Left ventricle myocardium inferior (tissue), 1 donor: ENCODE measurements around the gene GTF3C1. TPM values are rescaled to one million over a fixed set of nuclear protein-coding genes. Genes with fewer than 3 reads are reported as not detected.

Experiments
- DNase-seq: peaks from one replicate; pipeline ENCODE4 v3.0.0-alpha.2; 2020
- H3K27ac ChIP-seq: fragments of 200-600 bp; replicated peaks from 2 replicates; pipeline ENCODE4 v1.8.0; 2021
- H3K27me3 ChIP-seq: fragments of 200-600 bp; 2 replicates; pipeline ENCODE4 v1.8.0; 2021; ENCODE audit warnings: low read depth
- H3K36me3 ChIP-seq: fragments of 200-600 bp; 2 replicates; pipeline ENCODE4 v1.8.0; 2021
- H3K4me1 ChIP-seq: fragments of 200-600 bp; 2 replicates; pipeline ENCODE4 v1.8.0; 2021
- H3K4me3 ChIP-seq: fragments of 200-600 bp; 2 replicates; pipeline ENCODE4 v1.8.0; 2021; ENCODE audit warnings: mild to moderate bottlenecking, moderate library complexity
- H3K9me3 ChIP-seq: fragments of 200-600 bp; replicated peaks from 2 replicates; pipeline ENCODE4 v1.8.0; 2021
- CTCF ChIP-seq: fragments of 200-600 bp; IDR thresholded peaks from 2 replicates; pipeline ENCODE4 v1.8.0; 2021; ENCODE audit warnings: antibody characterized with exemption, mild to moderate bottlenecking, borderline replicate concordance
- intact Hi-C: fragments of 100-400 bp; cut with micrococcal nuclease; formaldehyde crosslinking; loops from one replicate; pipeline ENCODE4 v1.11.0; 2022
- total RNA-seq: library from RNA; stranded (reverse); fragmentation: NEBNext Ultra II Directional; extraction: Animal tissue kit (Norgen Biotek cat#: 25700); gene quantifications from one replicate; pipeline ENCODE4 v1.2.1, GENCODE V29; 2021
- donor health status: DM: no; HTN: yes; CAD: no; lungs with severe emphysema.

Gene GTF3C1
- total RNA-seq, 1 donor from 2014 or later: 46.9 TPM

- peaks cover 20% of the 10 kb centered on the region for H3K9me3 ChIP-seq
- no peak for DNase-seq
- TF ChIP-seq CTCF: no peak
- no peaks in the 10 kb centered on the region for H3K36me3 ChIP-seq
- peaks cover 63% of the 10 kb centered on the region for H3K27me3 ChIP-seq
- no peak overlapping the region for H3K4me3 ChIP-seq
- no peak overlapping the region for H3K27ac ChIP-seq
- intact Hi-C loops: no loop called here
- H3K4me1 ChIP-seq: peaks cover 8% of the 10 kb centered on the region
These were observed 104.1 kb downstream of the GTF3C1 start for GRCh38 chr16:27445502-27446175.

DNA sequence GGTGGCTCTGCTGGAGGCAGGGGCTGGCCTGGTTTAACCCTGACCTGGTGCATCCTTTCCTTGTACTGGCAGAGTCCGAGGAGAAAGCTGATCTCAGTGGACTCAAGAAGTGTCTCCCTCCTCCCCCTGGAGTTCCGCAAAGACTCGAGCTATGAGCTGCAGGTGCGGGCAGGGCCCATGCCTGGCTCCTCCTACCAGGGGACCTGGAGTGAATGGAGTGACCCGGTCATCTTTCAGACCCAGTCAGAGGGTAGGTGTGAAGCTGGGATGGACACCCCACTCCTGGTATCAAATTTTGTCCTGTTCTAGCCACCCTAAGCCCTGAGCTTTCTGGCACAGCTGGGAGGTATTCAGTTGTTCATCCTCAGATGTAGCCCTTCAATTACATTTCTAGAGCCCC, 105.2 kb downstream of the GTF3C1 start:
- peaks cover 51% of the 10 kb centered on the region for H3K27me3 ChIP-seq
- peaks cover 20% of the 10 kb centered on the region for H3K9me3 ChIP-seq
- DNase-seq: no peak
- no peak for TF ChIP-seq CTCF
- no peaks in the 10 kb centered on the region for H3K4me1 ChIP-seq
- intact Hi-C loops: no loop called here
- no peak overlapping the region for H3K27ac ChIP-seq
- no peak overlapping the region for H3K4me3 ChIP-seq
- H3K36me3 ChIP-seq: no peaks in the 10 kb centered on the region

DNA sequence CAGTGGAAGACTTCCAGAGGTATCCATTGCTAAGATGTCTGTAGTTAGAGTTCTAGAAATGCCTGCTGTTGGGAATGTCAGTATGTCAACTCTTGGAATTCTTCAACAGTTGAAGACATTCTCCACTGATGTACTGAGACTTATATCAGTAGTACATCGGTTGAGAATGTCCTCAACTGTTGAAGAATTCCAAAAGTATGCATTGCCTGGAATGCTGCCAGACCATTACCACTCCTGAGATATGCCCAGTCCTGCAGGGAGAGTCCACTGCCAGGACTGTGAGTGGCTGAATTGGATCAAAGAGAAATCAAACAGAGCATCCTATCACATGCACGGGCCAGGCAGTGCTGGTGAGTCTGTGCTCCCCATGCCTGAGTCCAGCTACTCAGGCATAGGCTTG, 105.7 kb downstream of the GTF3C1 start:
- Histone ChIP-seq H3K9me3 (peaks cover 20% of the 10 kb centered on the region), H3K4me3 (no peak overlapping the region), H3K4me1 (no peaks in the 10 kb centered on the region), H3K27ac (no peak overlapping the region), H3K27me3 (peaks cover 46% of the 10 kb centered on the region), H3K36me3 (no peaks in the 10 kb centered on the region)
- no peak for DNase-seq
- intact Hi-C loops: no loop called here
- no peak for TF ChIP-seq CTCF

DNA sequence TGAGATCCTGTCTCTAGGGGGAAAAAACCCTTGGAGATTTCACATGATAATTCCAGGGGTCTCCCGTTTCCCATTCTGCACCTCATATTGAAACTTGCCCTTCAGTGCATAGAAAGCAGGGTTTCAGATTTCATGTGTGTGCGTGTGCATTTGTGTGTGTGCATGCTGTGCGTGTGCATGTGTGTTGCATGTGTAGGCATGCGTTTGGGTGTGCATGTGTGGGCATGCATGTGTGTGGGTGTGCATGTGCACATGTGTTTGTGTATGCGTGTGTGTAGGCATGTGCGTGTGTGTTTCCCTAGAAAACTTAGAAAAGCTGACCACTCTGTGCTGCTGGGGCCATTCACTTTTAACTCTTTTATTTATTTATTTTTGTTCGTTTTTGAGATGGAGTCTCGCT, 107.7 kb downstream of the GTF3C1 start:
- no peak overlapping the region for H3K27ac ChIP-seq
- intact Hi-C loops: no loop called here
- no peaks in the 10 kb centered on the region for H3K4me1 ChIP-seq
- no peak for TF ChIP-seq CTCF
- no peak for DNase-seq
- H3K27me3 ChIP-seq: peaks cover 30% of the 10 kb centered on the region
- H3K36me3 ChIP-seq: no peaks in the 10 kb centered on the region
- peaks cover 20% of the 10 kb centered on the region for H3K9me3 ChIP-seq
- no peak overlapping the region for H3K4me3 ChIP-seq

DNA sequence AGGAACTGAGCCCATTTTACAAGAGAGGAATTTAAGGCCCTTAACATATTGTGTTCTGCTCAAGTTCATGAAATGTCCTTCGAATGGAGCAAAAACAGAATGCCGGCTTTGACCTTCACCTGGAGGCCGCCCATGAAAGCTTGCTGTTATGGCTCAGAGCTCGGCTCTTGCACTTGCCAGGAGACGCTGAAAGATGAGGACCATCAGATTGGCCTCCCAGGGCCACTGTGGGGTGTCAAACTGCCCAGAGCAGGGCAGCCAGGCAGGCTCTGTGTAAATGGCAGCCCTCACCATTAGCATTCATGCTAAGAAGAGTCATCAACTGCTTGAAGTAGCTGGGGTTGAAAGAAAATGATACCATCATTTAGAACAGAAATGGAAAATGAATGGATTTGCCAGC, 108.4 kb downstream of the GTF3C1 start:
- Histone ChIP-seq H3K4me1 (no peaks in the 10 kb centered on the region), H3K36me3 (no peaks in the 10 kb centered on the region), H3K4me3 (no peak overlapping the region), H3K27ac (no peak overlapping the region), H3K27me3 (peaks cover 22% of the 10 kb centered on the region), H3K9me3 (peaks cover 20% of the 10 kb centered on the region)
- intact Hi-C loops: no loop called here
- DNase-seq: no peak
- no peak for TF ChIP-seq CTCF
